Measurements from ENCODE around the gene CD2BP2.
"Not testable (repeated sequence)": the region's sequence is repeated elsewhere in the genome, so short reads cannot be mapped to it uniquely, and the experiment has no call there.

Gene CD2BP2

GRCh38 chr16:30398661-30399434 is 43.7 kb upstream of the CD2BP2 start:
- no peak for TF ChIP-seq EZH2 (IDR thresholded peaks at IDR 0.05; ENCODE audit: borderline replicate concordance, low read depth, low read length, severe bottlenecking)
- TF ChIP-seq CTCF (IDR thresholded peaks at IDR 0.05; ENCODE audit: borderline replicate concordance, extremely low read depth, low read length, poor library complexity, severe bottlenecking), result no peak
- no peaks in the 10 kb centered on the region for H3K27me3 ChIP-seq (ENCODE audit: insufficient read depth, low read length, poor library complexity)
- peaks cover 65% of the 10 kb centered on the region for H3K4me1 ChIP-seq (ENCODE audit: insufficient read depth, low read length)
- H3K27ac ChIP-seq (ENCODE audit: low read length), result peak overlapping the region; percentile 83; the same call in 1 of the 2 replicates
- peaks cover 40% of the 10 kb centered on the region for H3K79me2 ChIP-seq (ENCODE audit: insufficient read depth, low read length)
- DNase-seq, result no peak
- H3K9me3 ChIP-seq (ENCODE audit: insufficient read depth, low read length, severe bottlenecking), result no peaks in the 10 kb centered on the region
- H3K4me2 ChIP-seq (ENCODE audit: insufficient read depth, low read length), result peak overlapping the region; percentile 79
- H3K4me3 ChIP-seq (ENCODE audit: low read depth in 1 of 2, low read length in 2 of 2), result peak overlapping the region in 1 of 2 experiments; percentile 58; a peak in 2 of 4 replicates
- H2AFZ ChIP-seq (ENCODE audit: low read depth, low read length), result no peak overlapping the region
- peaks cover 25% of the 10 kb centered on the region for H3K36me3 ChIP-seq (ENCODE audit: insufficient read depth, low read length)
- H3K9ac ChIP-seq (ENCODE audit: low read depth, low read length), result peak overlapping the region; percentile 60
- H4K20me1 ChIP-seq (ENCODE audit: insufficient read depth, low read length), result peaks cover 14% of the 10 kb centered on the region
- no peak for ATAC-seq (ENCODE audit: insufficient read depth, low read depth)

GRCh38 chr16:30397776-30398660 is 42.9 kb upstream of the CD2BP2 start:
- H3K9ac ChIP-seq (ENCODE audit: low read depth, low read length), result peak overlapping the region; percentile 60; the same call in 1 of the 2 replicates

GRCh38 chr16:30397056-30397455 is 41.9 kb upstream of the CD2BP2 start:
- Histone ChIP-seq H3K4me1 (ENCODE audit: insufficient read depth, low read length) (peaks cover 65% of the 10 kb centered on the region), H3K27me3 (ENCODE audit: insufficient read depth, low read length, poor library complexity) (no peaks in the 10 kb centered on the region), H3K36me3 (ENCODE audit: insufficient read depth, low read length) (peaks cover 25% of the 10 kb centered on the region), H3K9me3 (ENCODE audit: insufficient read depth, low read length, severe bottlenecking) (no peaks in the 10 kb centered on the region), H3K79me2 (ENCODE audit: insufficient read depth, low read length) (peaks cover 40% of the 10 kb centered on the region), H2AFZ (ENCODE audit: low read depth, low read length) (no peak overlapping the region), H3K27ac (ENCODE audit: low read length) (no peak overlapping the region), H3K4me3 (ENCODE audit: low read depth in 1 of 2, low read length in 2 of 2) (0 out of 4 replicates have a peak overlapping the region, but pooled peaks of 1 of the 2 experiments have one; percentile 29), H3K4me2 (ENCODE audit: insufficient read depth, low read length) (peak overlapping the region; percentile 88), H4K20me1 (ENCODE audit: insufficient read depth, low read length) (peaks cover 14% of the 10 kb centered on the region), H3K9ac (ENCODE audit: low read depth, low read length) (0 out of 2 replicates have a peak overlapping the region, but pooled peaks have one; percentile 96)
- TF ChIP-seq EZH2 (IDR thresholded peaks at IDR 0.05; ENCODE audit: borderline replicate concordance, low read depth, low read length, severe bottlenecking), result no peak
- no peak for TF ChIP-seq CTCF (IDR thresholded peaks at IDR 0.05; ENCODE audit: borderline replicate concordance, extremely low read depth, low read length, poor library complexity, severe bottlenecking)
- ATAC-seq (ENCODE audit: insufficient read depth, low read depth) (no peak), DNase-seq (no peak)

More at GRCh38 chr16:30397776-30398660, 42.9 kb upstream of the CD2BP2 start:
- 0 out of 4 replicates have a peak overlapping the region, but pooled peaks of 1 of the 2 experiments have one; percentile 58 for H3K4me3 ChIP-seq (ENCODE audit: low read depth in 1 of 2, low read length in 2 of 2)
- H3K27ac ChIP-seq (ENCODE audit: low read length), result no peak overlapping the region
- peak overlapping the region; percentile 79 for H3K4me2 ChIP-seq (ENCODE audit: insufficient read depth, low read length)
- DNase-seq, result no peak
- peaks cover 65% of the 10 kb centered on the region for H3K4me1 ChIP-seq (ENCODE audit: insufficient read depth, low read length)
- H3K27me3 ChIP-seq (ENCODE audit: insufficient read depth, low read length, poor library complexity), result no peaks in the 10 kb centered on the region
- peaks cover 40% of the 10 kb centered on the region for H3K79me2 ChIP-seq (ENCODE audit: insufficient read depth, low read length)
- no peak overlapping the region for H2AFZ ChIP-seq (ENCODE audit: low read depth, low read length)
- peaks cover 25% of the 10 kb centered on the region for H3K36me3 ChIP-seq (ENCODE audit: insufficient read depth, low read length)
- ATAC-seq (ENCODE audit: insufficient read depth, low read depth), result no peak
- H3K9me3 ChIP-seq (ENCODE audit: insufficient read depth, low read length, severe bottlenecking), result no peaks in the 10 kb centered on the region
- TF ChIP-seq EZH2 (IDR thresholded peaks at IDR 0.05; ENCODE audit: borderline replicate concordance, low read depth, low read length, severe bottlenecking), result no peak
- no peak for TF ChIP-seq CTCF (IDR thresholded peaks at IDR 0.05; ENCODE audit: borderline replicate concordance, extremely low read depth, low read length, poor library complexity, severe bottlenecking)
- H4K20me1 ChIP-seq (ENCODE audit: insufficient read depth, low read length), result peaks cover 14% of the 10 kb centered on the region

GRCh38 chr16:30396627-30397026 is 41.5 kb upstream of the CD2BP2 start:
- H3K27me3 ChIP-seq (ENCODE audit: insufficient read depth, low read length, poor library complexity); ATAC-seq (ENCODE audit: insufficient read depth, low read depth); H3K9me3 ChIP-seq (ENCODE audit: insufficient read depth, low read length, severe bottlenecking); DNase-seq; H3K27ac ChIP-seq (ENCODE audit: low read length); H2AFZ ChIP-seq (ENCODE audit: low read depth, low read length): not testable (repeated sequence)
- peaks cover 40% of the 10 kb centered on the region for H3K79me2 ChIP-seq (ENCODE audit: insufficient read depth, low read length)
- H4K20me1 ChIP-seq (ENCODE audit: insufficient read depth, low read length), result peaks cover 14% of the 10 kb centered on the region
- peak overlapping the region; percentile 96 for H3K9ac ChIP-seq (ENCODE audit: low read depth, low read length)
- peaks cover 25% of the 10 kb centered on the region for H3K36me3 ChIP-seq (ENCODE audit: insufficient read depth, low read length)
- peak overlapping the region; percentile 88 for H3K4me2 ChIP-seq (ENCODE audit: insufficient read depth, low read length)
- peaks cover 65% of the 10 kb centered on the region for H3K4me1 ChIP-seq (ENCODE audit: insufficient read depth, low read length)
- H3K4me3 ChIP-seq (ENCODE audit: low read depth in 1 of 2, low read length in 2 of 2), result peak overlapping the region in 1 of 2 experiments; percentile 90; a peak in 2 of 4 replicates

All from DND-41 (cell line).